IMR-90 (cell line): ENCODE measurements around the gene NEDD4L.

Experiments
- CEBPB ChIP-seq: IDR thresholded peaks from 2 replicates; pipeline ENCODE4 v1.6.1; 2012; ENCODE audit warnings: low read depth, low read length, improper control_type of control experiment
- MXI1 ChIP-seq: IDR thresholded peaks from 2 replicates; pipeline ENCODE4 v1.6.1; 2012; ENCODE audit warnings: low read depth, mild to moderate bottlenecking, low read length, moderate library complexity, borderline replicate concordance
- NFE2L2 ChIP-seq: fragments of 150-350 bp; IDR thresholded peaks from 2 replicates; pipeline ENCODE4 v1.6.1; 2016; ENCODE audit warnings: low read depth, mild to moderate bottlenecking, low read length
- POLR2A ChIP-seq: IDR thresholded peaks from 2 replicates; pipeline ENCODE4 v1.6.1; 2012; ENCODE audit warnings: mild to moderate bottlenecking, low read depth, low read length
- RCOR1 ChIP-seq: IDR thresholded peaks from 2 replicates; pipeline ENCODE4 v1.6.1; 2012; ENCODE audit warnings: mild to moderate bottlenecking, low read length, improper control_type of control experiment; ENCODE audit not compliant: insufficient replicate concordance
- SMC3 ChIP-seq: fragments of 150-350 bp; IDR thresholded peaks from 2 replicates; pipeline ENCODE4 v1.6.1; 2016; ENCODE audit warnings: low read depth, mild to moderate bottlenecking, antibody characterized with exemption, low read length, moderate library complexity
- TF ChIP-seq, protein P1 (sequence below): conservative IDR thresholded peaks from 2 replicates; pipeline ENCODE4 v1.5.1; 2012; ENCODE audit warnings: mild to moderate bottlenecking, low read depth, low read length, improper control_type of control experiment
- TF ChIP-seq, protein P2 (sequence below): fragments of 150-350 bp; IDR thresholded peaks from 2 replicates; pipeline ENCODE4 v1.6.1; 2017; ENCODE audit warnings: mild to moderate bottlenecking, antibody characterized with exemption, low read length, low read depth
- TF ChIP-seq, protein P3 (sequence below): fragments of 150-350 bp; IDR thresholded peaks from 2 replicates; pipeline ENCODE4 v1.6.1; 2016; ENCODE audit warnings: low read depth, mild to moderate bottlenecking, low read length, moderate library complexity, borderline replicate concordance

DNA sequence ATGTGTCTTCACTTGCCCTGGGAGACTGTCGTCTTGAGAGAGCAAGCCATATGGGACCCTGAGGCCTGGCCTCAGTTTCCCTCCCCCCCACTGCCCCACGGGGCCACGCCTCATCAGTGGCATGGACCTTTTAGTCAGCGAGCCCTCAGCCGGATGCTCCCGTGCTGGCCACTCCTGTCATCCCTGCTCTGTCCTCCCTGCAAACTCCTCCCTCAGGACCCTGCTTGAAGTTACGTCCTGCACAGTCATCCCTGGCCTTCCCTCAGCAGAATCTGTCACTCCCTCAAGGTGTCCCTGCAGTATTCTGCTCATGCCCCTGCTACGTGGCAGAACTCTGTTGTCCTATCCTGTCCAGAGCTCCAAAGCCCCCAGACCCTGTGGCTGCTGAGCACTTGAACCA is 265.1 kb downstream of the NEDD4L start:
- TF ChIP-seq POLR2A = no peak
- TF ChIP-seq CEBPB = no peak
- TF ChIP-seq, protein P1, sequence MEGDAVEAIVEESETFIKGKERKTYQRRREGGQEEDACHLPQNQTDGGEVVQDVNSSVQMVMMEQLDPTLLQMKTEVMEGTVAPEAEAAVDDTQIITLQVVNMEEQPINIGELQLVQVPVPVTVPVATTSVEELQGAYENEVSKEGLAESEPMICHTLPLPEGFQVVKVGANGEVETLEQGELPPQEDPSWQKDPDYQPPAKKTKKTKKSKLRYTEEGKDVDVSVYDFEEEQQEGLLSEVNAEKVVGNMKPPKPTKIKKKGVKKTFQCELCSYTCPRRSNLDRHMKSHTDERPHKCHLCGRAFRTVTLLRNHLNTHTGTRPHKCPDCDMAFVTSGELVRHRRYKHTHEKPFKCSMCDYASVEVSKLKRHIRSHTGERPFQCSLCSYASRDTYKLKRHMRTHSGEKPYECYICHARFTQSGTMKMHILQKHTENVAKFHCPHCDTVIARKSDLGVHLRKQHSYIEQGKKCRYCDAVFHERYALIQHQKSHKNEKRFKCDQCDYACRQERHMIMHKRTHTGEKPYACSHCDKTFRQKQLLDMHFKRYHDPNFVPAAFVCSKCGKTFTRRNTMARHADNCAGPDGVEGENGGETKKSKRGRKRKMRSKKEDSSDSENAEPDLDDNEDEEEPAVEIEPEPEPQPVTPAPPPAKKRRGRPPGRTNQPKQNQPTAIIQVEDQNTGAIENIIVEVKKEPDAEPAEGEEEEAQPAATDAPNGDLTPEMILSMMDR = no peak
- TF ChIP-seq SMC3 = no peak
- TF ChIP-seq RCOR1 = no peak
- TF ChIP-seq, protein P2, sequence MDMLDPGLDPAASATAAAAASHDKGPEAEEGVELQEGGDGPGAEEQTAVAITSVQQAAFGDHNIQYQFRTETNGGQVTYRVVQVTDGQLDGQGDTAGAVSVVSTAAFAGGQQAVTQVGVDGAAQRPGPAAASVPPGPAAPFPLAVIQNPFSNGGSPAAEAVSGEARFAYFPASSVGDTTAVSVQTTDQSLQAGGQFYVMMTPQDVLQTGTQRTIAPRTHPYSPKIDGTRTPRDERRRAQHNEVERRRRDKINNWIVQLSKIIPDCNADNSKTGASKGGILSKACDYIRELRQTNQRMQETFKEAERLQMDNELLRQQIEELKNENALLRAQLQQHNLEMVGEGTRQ = no peak
- TF ChIP-seq, protein P3, sequence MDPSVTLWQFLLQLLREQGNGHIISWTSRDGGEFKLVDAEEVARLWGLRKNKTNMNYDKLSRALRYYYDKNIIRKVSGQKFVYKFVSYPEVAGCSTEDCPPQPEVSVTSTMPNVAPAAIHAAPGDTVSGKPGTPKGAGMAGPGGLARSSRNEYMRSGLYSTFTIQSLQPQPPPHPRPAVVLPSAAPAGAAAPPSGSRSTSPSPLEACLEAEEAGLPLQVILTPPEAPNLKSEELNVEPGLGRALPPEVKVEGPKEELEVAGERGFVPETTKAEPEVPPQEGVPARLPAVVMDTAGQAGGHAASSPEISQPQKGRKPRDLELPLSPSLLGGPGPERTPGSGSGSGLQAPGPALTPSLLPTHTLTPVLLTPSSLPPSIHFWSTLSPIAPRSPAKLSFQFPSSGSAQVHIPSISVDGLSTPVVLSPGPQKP = no peak
- TF ChIP-seq NFE2L2 = no peak
- TF ChIP-seq MXI1 = no peak
